ENCODE measurements around the gene NRP1.

NRP1 gene

DNA sequence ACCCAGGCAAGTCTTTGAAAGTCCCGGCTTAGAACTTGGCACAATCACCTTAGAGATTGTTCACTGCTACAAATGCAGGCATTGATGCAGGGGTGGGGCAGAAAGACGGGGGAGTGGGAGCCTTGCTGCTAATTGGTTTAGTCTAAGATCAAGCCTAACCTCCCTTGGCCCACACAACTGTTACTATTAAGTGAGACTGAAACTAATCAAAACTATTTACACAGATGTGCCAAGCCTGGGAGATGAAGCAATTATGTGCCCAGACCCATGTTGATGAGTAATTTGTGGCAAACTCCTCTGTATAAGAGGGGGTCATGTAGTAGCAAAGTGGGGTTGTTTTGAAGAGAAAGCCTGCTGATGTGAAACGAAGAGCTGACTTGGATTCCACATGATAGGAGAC lies 198.2 kb downstream of the NRP1 start:
- H3K27ac ChIP-seq: no peak overlapping the region
- intact Hi-C loops (cut with DNase I; ENCODE audit: low total_unique reads): no loop called here

GRCh38 chr10:33134011-33134751 lies 200.3 kb downstream of the NRP1 start:
- Histone ChIP-seq H3K27ac (peak overlapping the region in 1 of 2 donors; percentile 11), H3K36me3 (no peaks in the 10 kb centered on the region), H3K27me3 (no peaks in the 10 kb centered on the region), H3K4me3 (no peak overlapping the region), H3K9me3 (no peaks in the 10 kb centered on the region), H3K4me1 (peaks cover 0 to 16% (median 0%) of the 10 kb centered on the region in 4 donors)
- intact Hi-C loops (cut with DNase I; ENCODE audit: low total_unique reads): no loop called here
- TF ChIP-seq CTCF (IDR thresholded peaks at IDR 0.05): no peak
- peak; percentile 71 to 83 for DNase-seq

More for the DNA sequence above, 198.2 kb downstream of the NRP1 start:
- Histone ChIP-seq H3K4me1 (peaks cover 0 to 16% (median 0%) of the 10 kb centered on the region in 4 donors), H3K9me3 (no peaks in the 10 kb centered on the region), H3K36me3 (no peaks in the 10 kb centered on the region), H3K27me3 (no peaks in the 10 kb centered on the region), H3K4me3 (no peak overlapping the region)
- no peak for TF ChIP-seq CTCF (IDR thresholded peaks at IDR 0.05)
- DNase-seq: no peak

DNA sequence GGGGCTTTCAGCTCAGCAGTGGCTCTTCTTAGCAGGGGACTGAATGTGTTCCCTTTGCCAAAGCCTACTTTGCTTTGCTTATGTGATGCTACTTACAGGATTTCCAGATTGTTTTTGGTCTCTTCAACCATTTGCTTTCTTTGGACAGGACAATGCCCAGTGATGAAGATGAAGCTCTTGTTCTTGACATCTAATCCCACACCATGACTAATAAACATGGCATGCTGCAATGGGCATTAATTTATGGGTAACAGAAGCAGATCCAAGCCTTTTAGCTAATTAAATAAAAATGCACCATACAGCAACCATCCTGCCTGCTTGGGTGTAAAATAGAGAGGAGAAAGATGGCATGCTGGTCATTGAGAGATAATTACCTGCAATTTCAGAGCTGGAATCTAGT lies 200.9 kb downstream of the NRP1 start:
- Histone ChIP-seq H3K4me3 (no peak overlapping the region), H3K9me3 (no peaks in the 10 kb centered on the region), H3K4me1 (peaks cover 0 to 16% (median 0%) of the 10 kb centered on the region in 4 donors), H3K27ac (no peak overlapping the region), H3K27me3 (no peaks in the 10 kb centered on the region), H3K36me3 (no peaks in the 10 kb centered on the region)
- intact Hi-C loops (cut with DNase I; ENCODE audit: low total_unique reads): no loop called here
- no peak for DNase-seq
- TF ChIP-seq CTCF (IDR thresholded peaks at IDR 0.05): no peak

- intact Hi-C loops (cut with DNase I; ENCODE audit: low total_unique reads): no loop called here
- no peaks in the 10 kb centered on the region for H3K9me3 ChIP-seq
- H3K4me1 ChIP-seq: peaks cover 0 to 16% (median 0%) of the 10 kb centered on the region in 4 donors
- H3K27ac ChIP-seq: no peak overlapping the region
- no peaks in the 10 kb centered on the region for H3K27me3 ChIP-seq
- no peaks in the 10 kb centered on the region for H3K36me3 ChIP-seq
- no peak for TF ChIP-seq CTCF (IDR thresholded peaks at IDR 0.05)
- no peak for DNase-seq
- H3K4me3 ChIP-seq: no peak overlapping the region
These were observed 201.8 kb downstream of the NRP1 start for GRCh38 chr10:33132626-33133025.

GRCh38 chr10:33129996-33130386 lies 204.5 kb downstream of the NRP1 start:
- intact Hi-C loops (cut with DNase I; ENCODE audit: low total_unique reads): no loop called here
- no peak overlapping the region for H3K4me3 ChIP-seq
- no peak for DNase-seq
- no peak for TF ChIP-seq CTCF (IDR thresholded peaks at IDR 0.05)
- H3K36me3 ChIP-seq: no peaks in the 10 kb centered on the region
- no peaks in the 10 kb centered on the region for H3K9me3 ChIP-seq
- no peak overlapping the region for H3K27ac ChIP-seq
- H3K4me1 ChIP-seq: peaks cover 0 to 16% (median 0%) of the 10 kb centered on the region in 4 donors
- H3K27me3 ChIP-seq: no peaks in the 10 kb centered on the region
